BE2C (cell line): Measurements from ENCODE around the gene OR12D3. TPM values are rescaled to one million over a fixed set of nuclear protein-coding genes. Genes with fewer than 3 reads are reported as not detected.
A peak's percentile ranks its signal among the peaks of the same experiment; 100 is the strongest.

Source experiments
- DNase-seq: peaks from one replicate; pipeline ENCODE4 v3.0.0-alpha.2; 2020
- H3K27me3 ChIP-seq: fragments of 250-450 bp; sonication (Bioruptor Pico); 2 replicates; pipeline ENCODE4 v1.5.1; 2020; ENCODE audit warnings: mild to moderate bottlenecking
- H3K36me3 ChIP-seq: fragments of 250-450 bp; sonication (Bioruptor Pico); 2 replicates; pipeline ENCODE4 v1.5.1; 2020; ENCODE audit warnings: mild to moderate bottlenecking
- H3K4me1 ChIP-seq: fragments of 250-450 bp; sonication (Bioruptor Pico); 2 replicates; pipeline ENCODE4 v1.5.1; 2020
- H3K4me3 ChIP-seq: 2 replicates; pipeline ENCODE4 v1.5.1; 2011; ENCODE audit warnings: low read depth, low read length
- H3K9me3 ChIP-seq: fragments of 250-450 bp; sonication (Bioruptor Pico); 2 replicates; pipeline ENCODE4 v1.5.1; 2020
- CTCF ChIP-seq: IDR thresholded peaks from 2 replicates; pipeline ENCODE4 v1.5.1; 2012; ENCODE audit warnings: mild to moderate bottlenecking, low read depth, low read length
- polyA plus RNA-seq: library from polyadenylated mRNA; unstranded; fragments of >200 nt; gene quantifications from one replicate; pipeline ENCODE4 v1.2.1, GENCODE V29; 2012; ENCODE audit warnings: low read depth, missing spikeins; ENCODE audit not compliant: insufficient read length, insufficient read depth

The OR12D3 gene
- polyA plus RNA-seq = not detected

- Histone ChIP-seq H3K36me3 (no peaks in the 10 kb centered on the region), H3K9me3 (no peaks in the 10 kb centered on the region), H3K27me3 (no peaks in the 10 kb centered on the region), H3K4me1 (no peaks in the 10 kb centered on the region), H3K4me3 (no peak within 1 kb of the TSS)
- TF ChIP-seq CTCF = no peak
- DNase-seq = no peak
These were observed at the start of gene OR12D3 for GRCh38 chr6:29375191-29375590. OR12D3 (minus strand) TSS chr6:29375291; CDS start chr6:29375287, 4 bp downstream.

- Histone ChIP-seq H3K9me3 (no peaks in the 10 kb centered on the region), H3K4me1 (no peaks in the 10 kb centered on the region), H3K27me3 (0 out of 2 replicates have a peak, but pooled peaks cover 5% of the 10 kb centered on the region), H3K4me3 (no peak overlapping the region), H3K36me3 (no peaks in the 10 kb centered on the region)
- no peak for DNase-seq
- TF ChIP-seq CTCF = no peak
These were observed 49.5 kb upstream of the OR12D3 start for GRCh38 chr6:29424575-29424974.

- Histone ChIP-seq H3K27me3 (0 out of 2 replicates have a peak, but pooled peaks cover 5% of the 10 kb centered on the region), H3K4me1 (no peaks in the 10 kb centered on the region), H3K36me3 (no peaks in the 10 kb centered on the region), H3K4me3 (no peak overlapping the region), H3K9me3 (no peaks in the 10 kb centered on the region)
- no peak for DNase-seq
- no peak for TF ChIP-seq CTCF
These were observed 49.1 kb upstream of the OR12D3 start for GRCh38 chr6:29424168-29424567.

GRCh38 chr6:29419516-29419915 lies 44.4 kb upstream of the OR12D3 start:
- no peaks in the 10 kb centered on the region for H3K36me3 ChIP-seq

GRCh38 chr6:29414588-29414987 lies 39.5 kb upstream of the OR12D3 start, which contains the start of gene OR12D1:
OR12D1 (plus strand) TSS chr6:29414928.
- no peaks in the 10 kb centered on the region for H3K9me3 ChIP-seq
- no peaks in the 10 kb centered on the region for H3K27me3 ChIP-seq
- peak; percentile 7; the same call in 1 of the 2 replicates for TF ChIP-seq CTCF
- H3K36me3 ChIP-seq = no peaks in the 10 kb centered on the region
- DNase-seq = no peak
- no peak within 1 kb of the TSS for H3K4me3 ChIP-seq
- no peaks in the 10 kb centered on the region for H3K4me1 ChIP-seq

More at GRCh38 chr6:29419516-29419915, 44.4 kb upstream of the OR12D3 start:
- no peaks in the 10 kb centered on the region for H3K4me1 ChIP-seq
- 0 out of 2 replicates have a peak, but pooled peaks cover 5% of the 10 kb centered on the region for H3K27me3 ChIP-seq
- DNase-seq = no peak
- no peaks in the 10 kb centered on the region for H3K9me3 ChIP-seq
- no peak for TF ChIP-seq CTCF
- no peak overlapping the region for H3K4me3 ChIP-seq

- DNase-seq = no peak
- Histone ChIP-seq H3K27me3 (no peaks in the 10 kb centered on the region), H3K4me3 (no peak overlapping the region), H3K4me1 (no peaks in the 10 kb centered on the region), H3K9me3 (no peaks in the 10 kb centered on the region), H3K36me3 (no peaks in the 10 kb centered on the region)
- no peak for TF ChIP-seq CTCF
These were observed 28.7 kb upstream of the OR12D3 start for GRCh38 chr6:29403801-29404200.
